ENCODE data around the gene CXXC5.
"Not testable (repeated sequence)": the region's sequence is repeated elsewhere in the genome, so short reads cannot be mapped to it uniquely, and the experiment has no call there.

Gene CXXC5

GRCh38 chr5:139708434-139708861, 60.3 kb downstream of the CXXC5 start:
- H3K4me1 ChIP-seq (ENCODE audit: insufficient read depth, low read length): peaks cover 43% of the 10 kb centered on the region
- H2AFZ ChIP-seq (ENCODE audit: low read depth, low read length): no peak overlapping the region
- no peaks in the 10 kb centered on the region for H3K36me3 ChIP-seq (ENCODE audit: insufficient read depth, low read length)
- H3K9me3 ChIP-seq (ENCODE audit: low read length): no peaks in the 10 kb centered on the region
- no peaks in the 10 kb centered on the region for H3K27me3 ChIP-seq (ENCODE audit: insufficient read depth, low read length)
- H3K4me3 ChIP-seq (ENCODE audit: low read length): peak overlapping the region; percentile 36

GRCh38 chr5:139708877-139709581, 60.9 kb downstream of the CXXC5 start:
- Histone ChIP-seq H3K4me3 (ENCODE audit: low read length) (peak overlapping the region; percentile 36), H3K9me3 (ENCODE audit: low read length) (no peaks in the 10 kb centered on the region), H3K36me3 (ENCODE audit: insufficient read depth, low read length) (no peaks in the 10 kb centered on the region), H3K27me3 (ENCODE audit: insufficient read depth, low read length) (no peaks in the 10 kb centered on the region), H3K4me1 (ENCODE audit: insufficient read depth, low read length) (peaks cover 43% of the 10 kb centered on the region), H2AFZ (ENCODE audit: low read depth, low read length) (peak overlapping the region; percentile 57)

- Histone ChIP-seq H3K9me3 (ENCODE audit: low read length) (no peaks in the 10 kb centered on the region), H3K4me3 (ENCODE audit: low read length) (peak overlapping the region; percentile 43), H3K36me3 (ENCODE audit: insufficient read depth, low read length) (no peaks in the 10 kb centered on the region), H3K4me1 (ENCODE audit: insufficient read depth, low read length) (peaks cover 43% of the 10 kb centered on the region), H3K27me3 (ENCODE audit: insufficient read depth, low read length) (no peaks in the 10 kb centered on the region), H2AFZ (ENCODE audit: low read depth, low read length) (peak overlapping the region; percentile 57)
Observed at GRCh38 chr5:139709582-139710318, 61.6 kb downstream of the CXXC5 start.

GRCh38 chr5:139710319-139711066, 62.3 kb downstream of the CXXC5 start:
- Histone ChIP-seq H3K9me3 (ENCODE audit: low read length) (no peaks in the 10 kb centered on the region), H2AFZ (ENCODE audit: low read depth, low read length) (no peak overlapping the region), H3K27me3 (ENCODE audit: insufficient read depth, low read length) (no peaks in the 10 kb centered on the region), H3K4me1 (ENCODE audit: insufficient read depth, low read length) (peaks cover 42% of the 10 kb centered on the region), H3K4me3 (ENCODE audit: low read length) (peak overlapping the region; percentile 43), H3K36me3 (ENCODE audit: insufficient read depth, low read length) (no peaks in the 10 kb centered on the region)

- H3K27me3 ChIP-seq (ENCODE audit: insufficient read depth, low read length): no peaks in the 10 kb centered on the region
- H2AFZ ChIP-seq (ENCODE audit: low read depth, low read length): peak overlapping the region; percentile 28
- H3K9me3 ChIP-seq (ENCODE audit: low read length): no peaks in the 10 kb centered on the region
- peaks cover 34% of the 10 kb centered on the region for H3K4me1 ChIP-seq (ENCODE audit: insufficient read depth, low read length)
- H3K36me3 ChIP-seq (ENCODE audit: insufficient read depth, low read length): no peaks in the 10 kb centered on the region
- peak overlapping the region; percentile 43 for H3K4me3 ChIP-seq (ENCODE audit: low read length)
Observed at GRCh38 chr5:139711067-139711905, 63.1 kb downstream of the CXXC5 start.

GRCh38 chr5:139711906-139712224, 63.7 kb downstream of the CXXC5 start:
- no peaks in the 10 kb centered on the region for H3K36me3 ChIP-seq (ENCODE audit: insufficient read depth, low read length)
- no peaks in the 10 kb centered on the region for H3K9me3 ChIP-seq (ENCODE audit: low read length)
- peak overlapping the region; percentile 28 for H2AFZ ChIP-seq (ENCODE audit: low read depth, low read length)
- H3K4me1 ChIP-seq (ENCODE audit: insufficient read depth, low read length): peaks cover 34% of the 10 kb centered on the region
- peak overlapping the region; percentile 43 for H3K4me3 ChIP-seq (ENCODE audit: low read length)
- no peaks in the 10 kb centered on the region for H3K27me3 ChIP-seq (ENCODE audit: insufficient read depth, low read length)

GRCh38 chr5:139712412-139712811, 64.3 kb downstream of the CXXC5 start:
- Histone ChIP-seq H3K27me3 (ENCODE audit: insufficient read depth, low read length) (no peaks in the 10 kb centered on the region), H3K4me1 (ENCODE audit: insufficient read depth, low read length) (peaks cover 32% of the 10 kb centered on the region), H2AFZ (ENCODE audit: low read depth, low read length) (no peak overlapping the region), H3K36me3 (ENCODE audit: insufficient read depth, low read length) (no peaks in the 10 kb centered on the region), H3K4me3 (ENCODE audit: low read length) (no peak overlapping the region), H3K9me3 (ENCODE audit: low read length) (no peaks in the 10 kb centered on the region)

- not testable (repeated sequence) for H3K27me3 ChIP-seq (ENCODE audit: insufficient read depth, low read length); H3K36me3 ChIP-seq (ENCODE audit: insufficient read depth, low read length); H3K4me3 ChIP-seq (ENCODE audit: low read length); H3K9me3 ChIP-seq (ENCODE audit: low read length); H2AFZ ChIP-seq (ENCODE audit: low read depth, low read length)
- H3K4me1 ChIP-seq (ENCODE audit: insufficient read depth, low read length): peaks cover 20% of the 10 kb centered on the region
Observed at GRCh38 chr5:139713898-139714297, 65.7 kb downstream of the CXXC5 start.

- Histone ChIP-seq H3K4me1 (ENCODE audit: insufficient read depth, low read length) (no peaks in the 10 kb centered on the region), H3K27me3 (ENCODE audit: insufficient read depth, low read length) (no peaks in the 10 kb centered on the region), H2AFZ (ENCODE audit: low read depth, low read length) (no peak overlapping the region), H3K36me3 (ENCODE audit: insufficient read depth, low read length) (no peaks in the 10 kb centered on the region), H3K4me3 (ENCODE audit: low read length) (no peak overlapping the region), H3K9me3 (ENCODE audit: low read length) (peaks cover 3% of the 10 kb centered on the region)
Observed at GRCh38 chr5:139717221-139717620, 69.1 kb downstream of the CXXC5 start.

GRCh38 chr5:139718403-139718802, 70.3 kb downstream of the CXXC5 start:
- not testable (repeated sequence) for H3K9me3 ChIP-seq (ENCODE audit: low read length); H3K27me3 ChIP-seq (ENCODE audit: insufficient read depth, low read length); H3K4me3 ChIP-seq (ENCODE audit: low read length); H3K4me1 ChIP-seq (ENCODE audit: insufficient read depth, low read length); H3K36me3 ChIP-seq (ENCODE audit: insufficient read depth, low read length); H2AFZ ChIP-seq (ENCODE audit: low read depth, low read length)

- H3K27me3 ChIP-seq (ENCODE audit: insufficient read depth, low read length); H3K36me3 ChIP-seq (ENCODE audit: insufficient read depth, low read length); H3K9me3 ChIP-seq (ENCODE audit: low read length); H2AFZ ChIP-seq (ENCODE audit: low read depth, low read length); H3K4me1 ChIP-seq (ENCODE audit: insufficient read depth, low read length); H3K4me3 ChIP-seq (ENCODE audit: low read length): not testable (repeated sequence)
Observed at GRCh38 chr5:139719970-139720369, 71.8 kb downstream of the CXXC5 start.

- Histone ChIP-seq H3K27me3 (ENCODE audit: insufficient read depth, low read length) (no peaks in the 10 kb centered on the region), H3K9me3 (ENCODE audit: low read length) (peaks cover 3% of the 10 kb centered on the region), H3K4me3 (ENCODE audit: low read length) (no peak overlapping the region), H3K4me1 (ENCODE audit: insufficient read depth, low read length) (peaks cover 8% of the 10 kb centered on the region), H2AFZ (ENCODE audit: low read depth, low read length) (no peak overlapping the region), H3K36me3 (ENCODE audit: insufficient read depth, low read length) (no peaks in the 10 kb centered on the region)
Observed at GRCh38 chr5:139723986-139724587, 75.9 kb downstream of the CXXC5 start.

All from neuron (in vitro differentiated cells).